Thyroid gland (tissue), 4 donors: ENCODE data around the gene SORCS2. TPM values are rescaled to one million over a fixed set of nuclear protein-coding genes. Genes with fewer than 3 reads are reported as not detected.

ENCODE experiments used
- DNase-seq, 2 donors: peaks; one replicate each; pipeline ENCODE4 v3.0.0-alpha.2; 2019
- H3K27ac ChIP-seq, 3 donors: fragments of 200-600 bp; sonication (generic); 1 replicate in 2 of 3; 2 replicates in 1 of 3; pipeline ENCODE4 v1.5.1; 2016 to 2019; ENCODE audit warnings: mild to moderate bottlenecking in 1 of 3, moderate library complexity in 1 of 3
- H3K27me3 ChIP-seq: fragments of 200-600 bp; sonication (generic); one replicate; pipeline ENCODE4 v1.5.1; 2019
- H3K36me3 ChIP-seq, 2 donors: fragments of 200-600 bp; sonication (generic); one replicate each; pipeline ENCODE4 v1.5.1; 2016 to 2019
- H3K4me1 ChIP-seq, 2 donors: fragments of 200-600 bp; sonication (generic); one replicate each; pipeline ENCODE4 v1.5.1; 2017 to 2019
- H3K4me3 ChIP-seq, 3 donors: fragments of 200-600 bp; sonication (generic); replicated peaks in 1 of 3; 1 replicate in 2 of 3; 2 replicates in 1 of 3; pipeline ENCODE4 v1.5.1; 2016; ENCODE audit warnings: mild to moderate bottlenecking in 1 of 3
- H3K9me3 ChIP-seq: fragments of 200-600 bp; sonication (generic); one replicate; pipeline ENCODE4 v1.5.1; 2017
- CTCF ChIP-seq, 6 experiments: fragments of 200-600 bp in 3 of 6; fragments of 450-650 bp in 3 of 6; sonication (generic) in 3 of 6; IDR thresholded peaks; one replicate each; pipeline ENCODE4 v1.5.1; 2016 to 2019; ENCODE audit warnings: antibody characterized with exemption in 6 of 6, mild to moderate bottlenecking in 2 of 6, inconsistent platforms in 1 of 6, moderate library complexity in 1 of 6
- POLR2A ChIP-seq, 2 donors: fragments of 450-650 bp; IDR thresholded peaks; one replicate each; pipeline ENCODE4 v1.6.1; 2017; ENCODE audit warnings: antibody characterized with exemption in 2 of 2, mild to moderate bottlenecking in 2 of 2, moderate library complexity in 1 of 2
- WGBS, 2 donors: methylation state at CpG; one replicate each; pipeline ENCODE4 v1.1.5; 2017; 5-methylcytosine and 5-hydroxymethylcytosine counted together
- intact Hi-C: fragments of 100-400 bp; cut with DNase I; formaldehyde crosslinking; loops from one replicate; pipeline ENCODE4 v1.15.1; 2023
- total RNA-seq, 4 donors: library from RNA; depleted of rRNA; stranded (reverse); fragments of >200 nt; gene quantifications; one replicate each; pipeline ENCODE4 v1.2.3, GENCODE V29; 2016

Gene SORCS2
- total RNA-seq, 4 donors from 2014 or later, result 1.7 to 13.6 (median 3.6) TPM

GRCh38 chr4:7422151-7422897, 230.0 kb downstream of the SORCS2 start:
- no peak for TF ChIP-seq CTCF (IDR thresholded peaks at IDR 0.05)
- no peak for TF ChIP-seq POLR2A (IDR thresholded peaks at IDR 0.05)
- Histone ChIP-seq H3K4me3 (no peak overlapping the region), H3K36me3 (no peaks in the 10 kb centered on the region), H3K27me3 (no peaks in the 10 kb centered on the region), H3K4me1 (peaks cover 4 to 19% of the 10 kb centered on the region in 2 donors), H3K9me3 (no peaks in the 10 kb centered on the region), H3K27ac (no peak overlapping the region)
- peak; percentile 20 to 37 for DNase-seq
- 77 to 87% methylated on average over 19 of the region's 19 CpGs for WGBS, 2 donors
- intact Hi-C loops, result no loop called here

- Histone ChIP-seq H3K4me3 (no peak overlapping the region), H3K9me3 (no peaks in the 10 kb centered on the region), H3K36me3 (no peaks in the 10 kb centered on the region), H3K27ac (no peak overlapping the region), H3K4me1 (peaks cover 4 to 19% of the 10 kb centered on the region in 2 donors), H3K27me3 (no peaks in the 10 kb centered on the region)
- intact Hi-C loops, result no loop called here
- 92 to 98% methylated on average over 7 to 8 of the region's 9 CpGs for WGBS, 2 donors
- TF ChIP-seq CTCF (IDR thresholded peaks at IDR 0.05) (no peak), POLR2A (IDR thresholded peaks at IDR 0.05) (no peak)
- DNase-seq, result no peak
Observed at GRCh38 chr4:7422898-7423180, 230.5 kb downstream of the SORCS2 start.

GRCh38 chr4:7423391-7423790, 231.1 kb downstream of the SORCS2 start:
- WGBS, 2 donors, result 89 to 94% methylated on average over 2 to 5 of the region's 5 CpGs

GRCh38 chr4:7423801-7424552, 231.6 kb downstream of the SORCS2 start:
- no peak for DNase-seq
- WGBS, 2 donors, result 72% methylated on average over 12 to 16 of the region's 17 CpGs
- intact Hi-C loops, result no loop called here

More at GRCh38 chr4:7423391-7423790, 231.1 kb downstream of the SORCS2 start:
- Histone ChIP-seq H3K4me1 (peaks cover 4 to 19% of the 10 kb centered on the region in 2 donors), H3K27me3 (no peaks in the 10 kb centered on the region), H3K27ac (no peak overlapping the region), H3K36me3 (no peaks in the 10 kb centered on the region), H3K4me3 (no peak overlapping the region), H3K9me3 (no peaks in the 10 kb centered on the region)
- no peak for DNase-seq
- TF ChIP-seq CTCF (IDR thresholded peaks at IDR 0.05) (no peak), POLR2A (IDR thresholded peaks at IDR 0.05) (no peak)
- intact Hi-C loops, result no loop called here

More at GRCh38 chr4:7423801-7424552, 231.6 kb downstream of the SORCS2 start:
- H3K27ac ChIP-seq, result no peak overlapping the region
- TF ChIP-seq CTCF (IDR thresholded peaks at IDR 0.05), result no peak
- TF ChIP-seq POLR2A (IDR thresholded peaks at IDR 0.05), result no peak
- no peaks in the 10 kb centered on the region for H3K9me3 ChIP-seq
- no peaks in the 10 kb centered on the region for H3K36me3 ChIP-seq
- H3K4me1 ChIP-seq, result peaks cover 4 to 19% of the 10 kb centered on the region in 2 donors
- H3K4me3 ChIP-seq, result no peak overlapping the region
- H3K27me3 ChIP-seq, result no peaks in the 10 kb centered on the region
